ENCODE data around the gene EVC. TPM values are rescaled to one million over a fixed set of nuclear protein-coding genes. Genes with fewer than 3 reads are reported as not detected.

The EVC gene
- total and polyA plus RNA-seq, 7 experiments from 2014 or later = 0.37 to 1.5 (median 0.68) TPM; not detected in 2

GRCh38 chr4:5717449-5718158 is 6.6 kb downstream of the EVC start:
- H3K36me3 Mint-ChIP-seq = peaks cover 0 to 11% (median 0%) of the 10 kb centered on the region in 5 donors
- peaks cover 9 to 49% (median 18%) of the 10 kb centered on the region in 11 donors for H3K9me3 Mint-ChIP-seq
- CTCF ChIA-PET = no interaction called here

GRCh38 chr4:5718411-5718810 is 7.4 kb downstream of the EVC start:
- intact Hi-C loops (cut with micrococcal nuclease) = no loop called here
- H3K27ac ChIP-seq (ENCODE audit: low read depth, low read length) = no peak overlapping the region
- ATAC-seq (no peak), DNase-seq (no peak)
- no peaks in the 10 kb centered on the region for H3K4me1 Mint-ChIP-seq
- H3K9me3 ChIP-seq (ENCODE audit: control insufficient read depth in 2 of 3, low read length in 3 of 3) = peaks cover 0 to 5% (median 0%) of the 10 kb centered on the region in 3 experiments
- H3K4me1 ChIP-seq (ENCODE audit: control insufficient read depth in 2 of 2, insufficient read depth in 2 of 2, low read length in 2 of 2) = no peaks in the 10 kb centered on the region
- no peak overlapping the region for H3K27ac Mint-ChIP-seq
- H3K36me3 ChIP-seq (ENCODE audit: control insufficient read depth in 2 of 3, insufficient read depth in 3 of 3, low read length in 3 of 3) = no peaks in the 10 kb centered on the region
- no peaks in the 10 kb centered on the region for H3K27me3 ChIP-seq (ENCODE audit: control insufficient read depth in 2 of 2, insufficient read depth in 2 of 2, low read length in 2 of 2)
- peaks cover 0 to 11% (median 0%) of the 10 kb centered on the region in 5 donors for H3K36me3 Mint-ChIP-seq
- no peak overlapping the region for H3K4me3 ChIP-seq (ENCODE audit: low read length)
- POLR2A ChIA-PET = no interaction called here
- peaks cover 3 to 11% (median 8%) of the 10 kb centered on the region in 5 donors for H3K27me3 Mint-ChIP-seq
- H3K9me3 Mint-ChIP-seq = peaks cover 9 to 49% (median 18%) of the 10 kb centered on the region in 11 donors
- CTCF ChIA-PET = no interaction called here
- no peak overlapping the region for H3K4me3 Mint-ChIP-seq

More at GRCh38 chr4:5717449-5718158, 6.6 kb downstream of the EVC start:
- Histone ChIP-seq H3K36me3 (ENCODE audit: control insufficient read depth in 2 of 3, insufficient read depth in 3 of 3, low read length in 3 of 3) (no peaks in the 10 kb centered on the region), H3K27ac (ENCODE audit: low read depth, low read length) (no peak overlapping the region), H3K4me3 (ENCODE audit: low read length) (no peak overlapping the region), H3K4me1 (ENCODE audit: control insufficient read depth in 2 of 2, insufficient read depth in 2 of 2, low read length in 2 of 2) (no peaks in the 10 kb centered on the region), H3K27me3 (ENCODE audit: control insufficient read depth in 2 of 2, insufficient read depth in 2 of 2, low read length in 2 of 2) (no peaks in the 10 kb centered on the region), H3K9me3 (ENCODE audit: control insufficient read depth in 2 of 3, low read length in 3 of 3) (peaks cover 0 to 5% (median 0%) of the 10 kb centered on the region in 3 experiments)
- Mint-ChIP-seq H3K4me1 (no peaks in the 10 kb centered on the region), H3K27me3 (peaks cover 2 to 18% (median 11%) of the 10 kb centered on the region in 5 donors), H3K27ac (no peak overlapping the region), H3K4me3 (no peak overlapping the region)
- ATAC-seq (no peak), DNase-seq (no peak)
- POLR2A ChIA-PET = no interaction called here
- intact Hi-C loops (cut with micrococcal nuclease) = no loop called here

GRCh38 chr4:5719350-5720055 is 8.5 kb downstream of the EVC start:
- peaks cover 2 to 10% (median 4%) of the 10 kb centered on the region in 5 donors for H3K27me3 Mint-ChIP-seq
- Histone ChIP-seq H3K4me1 (ENCODE audit: control insufficient read depth in 2 of 2, insufficient read depth in 2 of 2, low read length in 2 of 2) (no peaks in the 10 kb centered on the region), H3K36me3 (ENCODE audit: control insufficient read depth in 2 of 3, insufficient read depth in 3 of 3, low read length in 3 of 3) (no peaks in the 10 kb centered on the region), H3K27me3 (ENCODE audit: control insufficient read depth in 2 of 2, insufficient read depth in 2 of 2, low read length in 2 of 2) (no peaks in the 10 kb centered on the region), H3K9me3 (ENCODE audit: control insufficient read depth in 2 of 3, low read length in 3 of 3) (peaks cover 0 to 5% (median 0%) of the 10 kb centered on the region in 3 experiments), H3K4me3 (ENCODE audit: low read length) (no peak overlapping the region), H3K27ac (ENCODE audit: low read depth, low read length) (no peak overlapping the region)
- POLR2A ChIA-PET = no interaction called here
- peaks cover 9 to 41% (median 18%) of the 10 kb centered on the region in 11 donors for H3K9me3 Mint-ChIP-seq
- no peak overlapping the region for H3K27ac Mint-ChIP-seq
- DNase-seq (no peak), ATAC-seq (no peak)
- intact Hi-C loops (cut with micrococcal nuclease) = no loop called here
- CTCF ChIA-PET = no interaction called here
- no peaks in the 10 kb centered on the region for H3K4me1 Mint-ChIP-seq
- no peak overlapping the region for H3K4me3 Mint-ChIP-seq
- H3K36me3 Mint-ChIP-seq = peaks cover 0 to 6% (median 0%) of the 10 kb centered on the region in 5 donors

- Histone ChIP-seq H3K27ac (ENCODE audit: low read depth, low read length) (no peak overlapping the region), H3K4me3 (ENCODE audit: low read length) (no peak overlapping the region), H3K27me3 (ENCODE audit: control insufficient read depth in 2 of 2, insufficient read depth in 2 of 2, low read length in 2 of 2) (no peaks in the 10 kb centered on the region), H3K36me3 (ENCODE audit: control insufficient read depth in 2 of 3, insufficient read depth in 3 of 3, low read length in 3 of 3) (no peaks in the 10 kb centered on the region), H3K9me3 (ENCODE audit: control insufficient read depth in 2 of 3, low read length in 3 of 3) (peaks cover 0 to 2% (median 0%) of the 10 kb centered on the region in 3 experiments), H3K4me1 (ENCODE audit: control insufficient read depth in 2 of 2, insufficient read depth in 2 of 2, low read length in 2 of 2) (no peaks in the 10 kb centered on the region)
- intact Hi-C loops (cut with micrococcal nuclease) = no loop called here
- Mint-ChIP-seq H3K27me3 (peaks cover 2 to 10% (median 4%) of the 10 kb centered on the region in 5 donors), H3K27ac (no peak overlapping the region), H3K4me3 (no peak overlapping the region), H3K9me3 (peaks cover 3 to 33% (median 13%) of the 10 kb centered on the region in 11 donors), H3K4me1 (no peaks in the 10 kb centered on the region), H3K36me3 (peaks cover 0 to 2% (median 0%) of the 10 kb centered on the region in 5 donors)
- ATAC-seq = no peak
- CTCF ChIA-PET = no interaction called here
- DNase-seq = no peak
- POLR2A ChIA-PET = no interaction called here
These were observed 9.3 kb downstream of the EVC start for GRCh38 chr4:5720157-5720850.

- ATAC-seq (no peak), DNase-seq (no peak)
- Mint-ChIP-seq H3K4me1 (no peaks in the 10 kb centered on the region), H3K4me3 (no peak overlapping the region), H3K9me3 (peaks cover 1 to 30% (median 12%) of the 10 kb centered on the region in 11 donors), H3K36me3 (no peaks in the 10 kb centered on the region), H3K27ac (no peak overlapping the region), H3K27me3 (peaks cover 2 to 10% (median 4%) of the 10 kb centered on the region in 5 donors)
- POLR2A ChIA-PET = no interaction called here
- no peak overlapping the region for H3K27ac ChIP-seq (ENCODE audit: low read depth, low read length)
- H3K9me3 ChIP-seq (ENCODE audit: control insufficient read depth in 2 of 3, low read length in 3 of 3) = no peaks in the 10 kb centered on the region
- CTCF ChIA-PET = no interaction called here
- intact Hi-C loops (cut with micrococcal nuclease) = no loop called here
- no peak overlapping the region for H3K4me3 ChIP-seq (ENCODE audit: low read length)
- H3K27me3 ChIP-seq (ENCODE audit: control insufficient read depth in 2 of 2, insufficient read depth in 2 of 2, low read length in 2 of 2) = no peaks in the 10 kb centered on the region
- no peaks in the 10 kb centered on the region for H3K36me3 ChIP-seq (ENCODE audit: control insufficient read depth in 2 of 3, insufficient read depth in 3 of 3, low read length in 3 of 3)
- no peaks in the 10 kb centered on the region for H3K4me1 ChIP-seq (ENCODE audit: control insufficient read depth in 2 of 2, insufficient read depth in 2 of 2, low read length in 2 of 2)
These were observed 10.0 kb downstream of the EVC start for GRCh38 chr4:5720980-5721379.

GRCh38 chr4:5721923-5722322 is 10.9 kb downstream of the EVC start:
- ATAC-seq = no peak

More at GRCh38 chr4:5721923-5722322, 10.9 kb downstream of the EVC start:
- Mint-ChIP-seq H3K9me3 (peaks cover 0 to 21% (median 9%) of the 10 kb centered on the region in 11 donors), H3K4me3 (no peak overlapping the region), H3K27ac (no peak overlapping the region), H3K27me3 (peaks cover 2 to 10% (median 4%) of the 10 kb centered on the region in 5 donors), H3K36me3 (no peaks in the 10 kb centered on the region), H3K4me1 (no peaks in the 10 kb centered on the region)
- no peaks in the 10 kb centered on the region for H3K4me1 ChIP-seq (ENCODE audit: control insufficient read depth in 2 of 2, insufficient read depth in 2 of 2, low read length in 2 of 2)
- no peaks in the 10 kb centered on the region for H3K27me3 ChIP-seq (ENCODE audit: control insufficient read depth in 2 of 2, insufficient read depth in 2 of 2, low read length in 2 of 2)
- POLR2A ChIA-PET = no interaction called here
- H3K4me3 ChIP-seq (ENCODE audit: low read length) = no peak overlapping the region
- no peak for DNase-seq
- no peak overlapping the region for H3K27ac ChIP-seq (ENCODE audit: low read depth, low read length)
- intact Hi-C loops (cut with micrococcal nuclease) = no loop called here
- no peaks in the 10 kb centered on the region for H3K36me3 ChIP-seq (ENCODE audit: control insufficient read depth in 2 of 3, insufficient read depth in 3 of 3, low read length in 3 of 3)
- CTCF ChIA-PET = no interaction called here
- no peaks in the 10 kb centered on the region for H3K9me3 ChIP-seq (ENCODE audit: control insufficient read depth in 2 of 3, low read length in 3 of 3)
